ENCODE data around the gene ATP6V0C.

Gene ATP6V0C

DNA sequence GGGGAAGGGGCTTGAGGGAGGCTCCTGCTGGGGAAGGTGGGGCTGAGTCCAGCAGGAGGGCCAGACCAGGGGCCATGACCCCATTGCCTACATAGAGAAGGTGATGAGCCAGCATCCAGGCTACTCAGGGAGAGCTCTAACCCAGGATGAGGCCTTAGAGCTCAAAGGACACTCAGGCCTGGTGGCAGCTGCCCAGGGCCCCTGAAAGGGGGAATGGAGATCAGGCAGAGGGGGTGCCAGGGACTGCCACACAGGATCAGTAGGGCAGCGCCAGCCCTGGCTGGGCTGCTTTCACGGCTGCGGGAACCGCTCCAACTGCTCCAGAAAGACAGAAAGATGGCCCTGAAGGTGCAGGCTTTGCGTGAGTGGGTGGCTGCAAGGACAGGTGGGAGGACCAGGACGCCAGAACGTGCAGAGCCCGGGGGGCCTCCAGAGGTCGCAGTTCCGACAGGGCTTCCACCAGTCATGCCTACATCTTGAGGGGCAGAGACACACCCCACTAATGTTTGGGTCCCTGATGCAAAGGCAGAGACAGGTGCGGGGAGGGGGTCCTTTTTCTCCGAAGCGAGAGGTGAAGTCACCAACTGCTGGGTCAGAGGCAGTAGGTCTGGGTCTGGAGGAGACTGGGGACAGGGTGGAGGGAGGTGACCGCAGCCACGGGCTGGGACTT is 882 bp upstream of the ATP6V0C start:
- no peak for DNase-seq

DNA sequence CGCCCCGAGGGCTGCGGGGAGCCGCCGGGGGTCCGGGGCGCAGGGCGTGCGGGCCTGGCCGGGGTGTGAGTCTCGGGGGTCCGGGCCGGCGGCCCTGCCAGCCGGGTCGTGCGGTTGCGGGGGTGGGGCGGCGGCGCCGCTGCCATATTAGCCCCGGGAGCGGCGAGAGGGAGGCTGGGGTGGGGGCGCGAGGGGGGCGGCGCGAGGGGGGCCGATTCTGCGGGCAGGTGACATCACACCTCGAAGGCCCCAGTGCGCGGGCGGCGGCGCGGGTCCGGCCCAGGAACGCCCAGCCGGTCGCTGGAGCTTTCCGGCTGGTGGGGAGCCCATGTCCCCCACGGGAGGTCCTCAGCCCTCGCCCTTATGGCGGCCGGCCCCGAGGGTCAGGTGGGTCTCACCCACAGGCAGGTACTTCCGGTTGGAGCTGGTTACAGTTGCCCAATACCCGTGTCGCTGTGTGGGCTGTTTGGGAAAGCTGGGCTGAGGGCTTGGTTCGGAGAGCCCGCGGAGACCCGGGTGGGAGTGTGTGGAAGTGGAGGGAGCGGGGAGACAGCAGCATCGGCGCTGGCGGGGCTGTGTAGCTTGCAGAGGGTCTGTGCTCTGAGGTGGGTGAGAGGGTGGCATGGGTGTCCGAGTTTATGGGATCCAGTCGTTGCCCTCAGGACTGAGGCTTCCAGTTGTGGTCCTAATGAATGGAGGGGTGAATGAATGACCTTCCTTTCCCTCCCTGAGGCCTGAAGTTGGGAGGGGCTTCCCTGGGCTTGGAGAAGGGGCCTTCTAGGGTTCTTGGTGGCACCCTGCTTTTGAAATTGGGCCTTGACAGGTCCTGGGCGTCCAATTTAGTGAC is 804 bp downstream of the ATP6V0C start:
- DNase-seq: no peak

DNA sequence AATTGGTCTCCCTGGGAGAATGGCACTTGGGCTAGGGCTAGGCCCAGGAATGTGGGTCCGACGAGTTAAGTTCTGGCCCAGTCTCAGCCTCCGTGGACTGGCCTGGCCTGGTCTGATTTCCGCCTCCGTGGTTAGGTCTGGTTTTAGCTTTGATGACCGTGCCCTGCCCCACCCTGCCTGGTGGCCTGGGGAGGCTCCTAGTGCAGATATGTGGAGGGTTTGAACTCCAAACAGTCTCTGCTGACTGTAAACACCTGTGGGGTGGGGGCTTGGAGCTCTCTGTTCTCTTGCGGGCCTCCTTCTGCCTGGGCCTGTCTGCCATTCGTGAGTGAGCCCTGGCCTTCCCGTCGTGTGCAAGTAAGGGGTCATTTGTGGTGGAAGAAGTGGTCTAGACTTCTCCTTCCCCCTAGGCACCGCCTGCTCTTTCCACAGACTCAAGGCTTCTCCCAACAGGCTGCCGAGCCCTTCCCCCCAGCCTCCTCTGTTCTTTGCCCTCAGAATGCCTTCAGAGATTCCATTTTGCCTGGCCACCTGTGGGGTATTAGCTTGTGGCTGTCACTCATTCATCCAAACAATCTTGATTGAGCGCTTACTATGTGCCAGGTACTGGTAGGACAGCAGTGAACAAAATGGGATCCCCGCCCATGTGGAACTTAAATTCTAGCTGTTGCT is 1.6 kb downstream of the ATP6V0C start:
- no peak for DNase-seq

DNA sequence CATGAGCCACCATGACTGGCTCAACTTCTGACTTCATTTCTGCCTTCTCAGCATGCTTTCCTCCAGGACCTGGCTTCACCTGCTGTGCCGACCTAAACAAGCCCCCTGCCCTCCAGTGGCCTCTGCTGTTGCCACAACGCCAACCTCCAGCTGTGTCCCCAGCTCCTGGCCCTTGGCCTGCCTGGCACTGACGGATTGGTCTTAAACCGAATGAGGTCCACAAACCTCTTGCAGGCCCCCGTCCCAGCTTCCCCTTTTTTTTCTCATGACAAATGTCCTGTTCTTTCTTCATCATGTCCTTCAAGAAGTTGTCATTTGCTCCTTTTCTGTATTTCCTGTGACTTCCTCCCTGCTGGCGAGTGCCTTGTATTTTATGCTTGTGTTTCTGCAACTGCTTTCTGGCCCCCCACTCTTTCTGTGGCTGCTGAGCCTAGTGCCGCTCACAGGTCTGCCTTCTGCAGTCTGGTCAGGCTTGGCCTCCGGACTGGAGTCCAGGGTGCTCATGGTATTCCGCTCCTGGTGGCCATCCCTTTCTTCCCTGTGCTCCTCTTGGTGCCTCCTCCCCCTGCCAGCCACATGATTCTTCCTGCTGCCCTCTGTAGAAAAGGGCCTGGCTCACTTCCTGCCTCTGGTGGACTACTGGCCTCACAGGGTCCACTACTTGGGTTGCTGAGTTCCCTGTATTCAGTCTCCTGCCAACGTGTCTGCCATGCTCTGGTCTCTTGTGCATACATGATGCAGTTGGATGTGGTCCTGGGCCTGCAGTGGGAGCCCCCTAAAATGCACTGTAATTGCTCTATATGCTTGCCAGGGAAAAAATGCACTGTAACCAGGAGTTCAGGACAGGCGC is 2.9 kb downstream of the ATP6V0C start:
- no peak for DNase-seq

DNA sequence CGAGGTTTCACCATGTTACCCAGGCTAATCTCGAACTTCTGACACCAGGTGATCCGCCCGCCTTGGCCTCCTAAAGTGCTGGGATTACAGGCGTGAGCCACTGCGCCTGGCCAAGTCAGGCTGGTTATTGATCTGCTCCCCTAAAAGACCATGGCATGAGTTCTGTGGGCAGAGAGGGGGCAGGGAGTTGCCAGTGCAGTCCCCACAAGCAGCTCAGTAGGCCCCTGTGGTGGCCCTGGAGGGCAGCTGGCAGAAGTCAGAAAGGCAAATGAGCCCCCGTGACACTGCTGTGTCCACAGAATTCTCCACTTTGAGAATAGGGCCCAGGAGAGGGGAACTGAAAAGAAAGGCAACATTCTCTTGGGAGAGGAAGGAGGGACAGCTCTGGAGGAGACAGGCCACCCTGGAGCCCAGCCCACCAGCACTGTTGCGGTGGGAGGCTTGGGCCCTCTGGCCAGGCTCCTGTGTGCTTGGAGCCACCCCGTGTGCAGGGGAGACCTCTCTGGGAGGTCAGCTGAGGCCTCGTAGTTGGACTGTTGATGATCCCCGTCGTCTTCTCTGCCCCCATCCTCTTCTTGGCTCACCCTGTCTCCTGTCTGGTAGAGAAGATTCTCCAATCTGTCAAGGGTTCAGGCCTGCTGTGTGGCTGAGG is 4.3 kb downstream of the ATP6V0C start:
- no peak for DNase-seq

DNA sequence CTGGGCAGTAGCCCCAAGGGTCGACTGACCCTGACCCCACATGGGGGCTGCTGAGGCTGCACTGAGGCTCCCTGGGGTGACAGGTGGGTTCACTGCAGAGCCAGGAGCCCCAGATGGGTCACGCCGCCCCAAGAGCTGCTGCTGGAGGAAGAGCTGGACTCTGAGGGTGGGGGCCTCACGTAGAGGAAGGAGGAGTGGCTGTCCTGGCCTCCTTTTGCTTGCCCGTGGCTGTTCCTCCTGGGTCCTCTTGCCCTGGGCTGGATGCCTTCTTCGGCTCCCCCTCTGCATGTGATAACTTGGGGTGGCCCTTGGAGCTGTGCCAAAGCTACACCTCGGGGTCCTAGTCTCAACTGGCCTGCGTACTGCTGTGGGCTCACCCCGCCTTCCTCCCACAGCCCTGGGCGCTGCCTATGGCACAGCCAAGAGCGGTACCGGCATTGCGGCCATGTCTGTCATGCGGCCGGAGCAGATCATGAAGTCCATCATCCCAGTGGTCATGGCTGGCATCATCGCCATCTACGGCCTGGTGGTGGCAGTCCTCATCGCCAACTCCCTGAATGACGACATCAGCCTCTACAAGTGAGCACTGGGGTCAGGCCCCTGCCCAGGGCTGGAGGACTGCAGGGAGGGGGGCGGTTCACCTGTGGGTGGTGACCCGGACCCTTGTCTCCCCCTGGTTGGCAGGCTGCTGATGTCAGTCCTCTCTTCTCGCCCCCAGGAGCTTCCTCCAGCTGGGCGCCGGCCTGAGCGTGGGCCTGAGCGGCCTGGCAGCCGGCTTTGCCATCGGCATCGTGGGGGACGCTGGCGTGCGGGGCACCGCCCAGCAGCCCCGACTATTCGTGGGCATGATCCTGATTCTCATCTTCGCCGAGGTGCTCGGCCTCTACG is 5.3 kb downstream of the ATP6V0C start:
- DNase-seq: no peak

DNA sequence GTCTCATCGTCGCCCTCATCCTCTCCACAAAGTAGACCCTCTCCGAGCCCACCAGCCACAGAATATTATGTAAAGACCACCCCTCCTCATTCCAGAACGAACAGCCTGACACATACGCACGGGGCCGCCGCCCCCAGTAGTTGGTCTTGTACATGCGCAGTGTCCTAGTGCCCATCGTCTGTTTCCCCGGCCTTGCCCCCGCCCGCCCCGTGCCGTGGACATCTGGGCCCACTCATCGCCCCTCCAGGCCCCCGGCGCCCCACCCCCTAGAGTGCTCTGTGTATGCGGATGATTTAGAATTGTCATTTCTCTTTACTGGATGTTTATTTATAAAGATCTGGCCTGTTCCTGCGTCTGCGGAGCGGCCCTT is 5.9 kb downstream of the ATP6V0C start:
- no peak for DNase-seq

DNA sequence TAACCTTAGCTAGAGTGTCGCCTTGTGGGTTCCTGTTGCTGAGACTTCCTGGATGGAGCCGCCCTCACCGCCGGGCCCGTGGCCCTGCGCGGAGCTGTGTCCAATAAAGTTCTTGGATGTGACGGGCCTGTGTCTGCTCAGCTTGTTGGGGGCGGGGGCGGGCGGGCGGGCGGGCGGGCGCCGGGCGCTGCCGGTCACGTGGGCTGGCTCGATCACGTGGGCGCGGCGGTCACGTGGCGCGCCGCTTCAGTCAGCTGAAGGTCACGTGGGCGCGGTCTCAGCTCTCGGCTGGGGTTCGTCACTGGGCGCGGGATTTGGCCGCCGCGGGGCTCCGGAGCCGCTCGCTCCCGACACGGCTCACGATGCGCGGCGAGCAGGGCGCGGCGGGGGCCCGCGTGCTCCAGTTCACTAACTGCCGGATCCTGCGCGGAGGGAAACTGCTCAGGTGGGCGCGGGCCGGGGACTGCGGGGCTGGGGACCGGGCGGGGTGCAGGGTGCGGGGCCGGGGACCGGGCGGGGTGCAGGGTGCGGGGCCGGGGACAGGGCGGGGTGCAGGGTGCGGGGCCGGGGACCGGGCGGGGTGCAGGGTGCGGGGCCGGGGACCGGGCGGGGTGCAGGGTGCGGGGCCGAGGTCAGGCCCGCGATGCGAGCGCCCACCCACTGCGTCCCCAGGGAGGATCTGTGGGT is 6.5 kb downstream of the ATP6V0C start, which contains the start of gene AMDHD2:
TSS of gene AMDHD2 (plus strand) at position 275 of the 687 bp plus-strand sequence. CDS start at position 363, 88 bp downstream.
- peak; percentile 91 for DNase-seq

DNA sequence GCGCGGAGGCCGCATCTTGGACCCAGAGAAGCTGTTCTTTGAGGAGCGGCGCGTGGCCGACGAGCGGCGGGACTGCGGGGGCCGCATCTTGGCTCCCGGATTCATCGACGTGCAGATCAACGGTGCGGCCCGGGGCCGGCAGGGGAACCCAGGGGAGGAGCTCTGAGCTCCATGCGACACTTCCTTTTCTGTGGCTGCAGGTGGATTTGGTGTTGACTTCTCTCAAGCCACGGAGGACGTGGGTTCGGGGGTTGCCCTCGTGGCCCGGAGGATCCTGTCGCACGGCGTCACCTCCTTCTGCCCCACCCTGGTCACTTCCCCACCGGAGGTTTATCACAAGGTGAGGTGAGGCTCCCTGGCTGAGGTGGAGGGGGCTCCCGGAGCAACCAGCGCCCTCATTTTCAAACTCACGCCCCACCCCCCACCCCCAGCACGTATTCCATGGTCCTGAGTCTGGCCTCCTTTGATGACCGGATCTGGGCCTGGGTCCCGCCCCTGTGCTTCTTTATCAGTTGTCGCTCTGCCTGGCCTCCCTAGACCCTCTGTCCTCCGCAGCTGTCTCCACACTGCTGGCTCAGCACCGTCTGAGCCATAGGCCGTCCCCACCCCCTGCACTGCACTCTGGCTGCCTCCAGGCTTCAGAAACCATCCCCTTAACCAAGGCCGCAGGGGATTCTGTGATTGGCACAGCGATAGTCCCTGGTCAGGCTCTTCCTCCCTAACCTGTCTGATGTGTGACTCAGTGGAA is 7.2 kb downstream of the ATP6V0C start:
- no peak for DNase-seq

DNA sequence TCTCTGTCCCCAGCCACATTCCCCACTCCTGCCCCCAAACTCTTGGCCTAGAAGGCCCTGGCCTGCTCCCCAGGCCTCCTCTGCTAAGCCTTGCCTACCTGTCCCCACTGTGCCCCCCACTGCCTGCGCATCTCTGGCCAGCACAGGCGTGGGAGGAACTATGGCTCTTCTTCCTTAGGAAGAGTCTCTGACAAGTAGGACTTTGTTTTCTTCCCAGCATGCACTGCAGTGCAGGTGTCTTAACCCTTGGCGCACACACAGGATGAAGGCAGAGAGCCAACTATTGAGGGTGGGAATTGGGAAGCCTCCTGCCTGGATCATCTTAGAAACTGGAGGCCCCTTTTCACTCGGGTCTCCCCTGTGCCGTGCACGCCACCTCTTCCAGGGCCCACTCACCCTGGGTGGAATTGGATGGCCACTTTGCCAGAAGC is 10.1 kb downstream of the ATP6V0C start:
- DNase-seq: no peak

DNA sequence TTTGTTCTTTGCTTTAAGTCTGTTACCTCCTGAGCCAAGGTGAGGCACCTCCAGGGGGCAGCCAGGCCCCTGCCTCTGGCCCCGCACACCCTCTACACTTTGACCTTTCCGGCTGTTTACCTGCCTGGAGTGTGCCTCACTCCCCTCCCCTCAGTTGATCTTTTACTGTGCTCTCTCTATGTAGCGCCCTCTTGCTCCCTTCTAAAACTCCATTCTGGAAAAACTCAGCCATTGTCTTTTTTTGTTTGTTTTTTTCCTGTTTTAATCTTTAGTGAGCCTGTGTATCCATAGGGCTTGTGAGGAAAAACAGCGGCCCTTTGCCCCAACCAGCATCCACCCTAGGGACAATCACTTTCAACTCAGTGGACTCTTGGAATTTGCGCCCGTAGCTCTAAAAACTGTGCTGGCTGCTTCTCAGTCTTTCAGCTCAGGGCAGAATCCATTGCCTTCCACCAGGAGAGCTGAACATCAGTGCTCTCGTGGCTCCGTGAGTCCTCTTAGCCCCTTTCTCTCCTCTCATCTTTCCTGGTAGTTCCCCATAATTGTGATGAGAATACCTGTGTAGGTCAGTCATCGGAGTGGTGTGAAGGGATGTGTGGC is 10.7 kb downstream of the ATP6V0C start:
- no peak for DNase-seq

DNA sequence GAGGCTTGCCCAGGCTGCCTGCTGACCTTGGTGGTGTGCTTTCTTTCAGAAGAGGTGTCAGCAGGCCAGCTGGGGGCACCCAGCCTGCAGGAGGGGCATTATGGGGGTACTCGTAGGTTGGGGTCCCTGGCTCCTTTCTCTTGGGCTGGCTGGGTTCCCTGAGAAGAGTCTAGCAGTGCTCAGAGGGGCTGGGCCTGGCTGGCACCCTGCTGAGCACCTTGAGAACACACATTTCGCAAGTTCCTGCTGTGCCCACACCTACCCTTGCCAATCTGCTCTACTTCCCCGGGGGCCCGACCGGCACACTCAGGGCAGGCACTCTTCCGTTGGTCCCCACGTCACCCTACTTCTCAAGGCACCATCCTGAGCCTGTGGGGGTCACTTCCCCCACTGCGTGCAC is 12.4 kb downstream of the ATP6V0C start:
- no peak for DNase-seq

DNA sequence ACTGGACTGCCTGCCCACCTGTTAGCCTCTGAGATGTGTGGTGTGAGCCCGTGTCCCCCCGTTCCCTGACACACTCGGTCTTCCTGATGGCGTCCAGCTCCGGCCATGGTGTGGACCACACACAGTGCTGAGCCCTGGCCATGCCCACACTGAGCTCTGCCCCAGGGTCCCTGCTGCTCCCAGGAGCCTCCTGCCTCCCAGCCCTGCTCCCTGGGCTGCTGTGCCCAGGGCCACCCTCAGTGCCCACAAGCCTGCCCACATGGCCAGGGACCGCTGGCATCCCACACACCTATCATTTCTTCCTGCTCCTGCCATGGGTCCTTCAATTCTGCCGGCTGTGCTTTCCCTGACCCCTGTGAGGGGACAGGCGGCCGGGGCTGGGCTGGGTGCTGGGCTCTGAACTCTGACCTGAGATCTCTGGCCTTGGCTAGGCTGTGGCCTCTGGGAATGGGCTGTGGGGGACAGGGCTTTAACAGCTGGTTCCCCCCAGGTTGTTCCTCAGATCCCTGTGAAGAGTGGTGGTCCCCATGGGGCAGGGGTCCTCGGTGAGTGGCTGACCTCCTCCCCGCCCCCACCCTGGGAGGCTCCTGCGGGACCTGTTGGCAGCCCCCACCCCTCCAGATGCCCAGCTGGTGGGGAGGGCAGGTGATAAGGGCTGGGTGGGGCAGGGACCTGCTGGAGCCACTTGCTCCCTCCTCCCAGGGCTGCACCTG is 13.5 kb downstream of the ATP6V0C start:
- no peak for DNase-seq

DNA sequence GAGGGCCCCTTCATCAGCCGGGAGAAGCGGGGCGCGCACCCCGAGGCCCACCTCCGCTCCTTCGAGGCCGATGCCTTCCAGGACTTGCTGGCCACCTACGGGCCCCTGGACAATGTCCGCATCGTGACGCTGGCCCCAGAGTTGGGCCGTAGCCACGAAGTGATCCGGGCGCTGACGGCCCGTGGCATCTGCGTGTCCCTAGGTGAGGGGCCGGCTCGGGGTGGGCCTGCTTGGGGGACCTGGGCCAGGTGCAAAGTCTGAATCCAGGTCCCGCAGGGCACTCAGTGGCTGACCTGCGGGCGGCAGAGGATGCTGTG is 14.0 kb downstream of the ATP6V0C start:
- DNase-seq: no peak

DNA sequence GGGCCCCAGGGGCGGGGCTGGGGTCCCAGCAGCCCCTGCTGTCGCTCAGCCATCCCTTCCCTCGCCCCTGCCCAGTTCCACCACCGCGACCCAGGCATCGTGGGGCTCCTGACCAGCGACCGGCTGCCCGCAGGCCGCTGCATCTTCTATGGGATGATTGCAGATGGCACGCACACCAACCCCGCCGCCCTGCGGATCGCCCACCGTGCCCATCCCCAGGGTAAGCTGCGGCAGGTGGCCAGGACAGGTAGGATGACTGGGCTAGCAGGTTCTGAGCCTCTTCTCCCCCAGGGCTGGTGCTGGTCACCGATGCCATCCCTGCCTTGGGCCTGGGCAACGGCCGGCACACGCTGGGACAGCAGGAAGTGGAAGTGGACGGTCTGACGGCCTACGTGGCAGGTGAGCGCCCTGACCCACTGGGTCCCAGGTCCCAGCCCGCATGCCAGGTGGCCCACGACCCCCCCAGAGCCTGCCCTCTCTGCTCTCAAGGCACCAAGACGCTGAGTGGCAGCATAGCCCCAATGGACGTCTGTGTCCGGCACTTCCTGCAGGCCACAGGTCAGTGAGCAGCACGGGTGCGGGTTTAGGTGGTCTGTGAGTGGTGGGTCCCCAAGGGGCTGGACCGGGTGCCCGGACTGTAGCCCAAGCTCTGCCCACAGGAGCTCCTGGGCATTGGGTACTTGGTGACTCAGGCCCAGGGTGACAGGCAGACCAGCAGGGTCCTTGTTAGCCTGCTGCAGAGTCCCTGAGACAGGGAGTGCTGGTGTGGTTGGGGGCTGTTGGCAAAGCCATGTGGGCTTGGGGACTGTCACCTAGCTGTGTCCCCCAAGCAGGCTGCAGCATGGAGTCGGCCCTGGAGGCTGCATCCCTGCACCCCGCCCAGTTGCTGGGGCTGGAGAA is 14.7 kb downstream of the ATP6V0C start:
- no peak for DNase-seq

DNA sequence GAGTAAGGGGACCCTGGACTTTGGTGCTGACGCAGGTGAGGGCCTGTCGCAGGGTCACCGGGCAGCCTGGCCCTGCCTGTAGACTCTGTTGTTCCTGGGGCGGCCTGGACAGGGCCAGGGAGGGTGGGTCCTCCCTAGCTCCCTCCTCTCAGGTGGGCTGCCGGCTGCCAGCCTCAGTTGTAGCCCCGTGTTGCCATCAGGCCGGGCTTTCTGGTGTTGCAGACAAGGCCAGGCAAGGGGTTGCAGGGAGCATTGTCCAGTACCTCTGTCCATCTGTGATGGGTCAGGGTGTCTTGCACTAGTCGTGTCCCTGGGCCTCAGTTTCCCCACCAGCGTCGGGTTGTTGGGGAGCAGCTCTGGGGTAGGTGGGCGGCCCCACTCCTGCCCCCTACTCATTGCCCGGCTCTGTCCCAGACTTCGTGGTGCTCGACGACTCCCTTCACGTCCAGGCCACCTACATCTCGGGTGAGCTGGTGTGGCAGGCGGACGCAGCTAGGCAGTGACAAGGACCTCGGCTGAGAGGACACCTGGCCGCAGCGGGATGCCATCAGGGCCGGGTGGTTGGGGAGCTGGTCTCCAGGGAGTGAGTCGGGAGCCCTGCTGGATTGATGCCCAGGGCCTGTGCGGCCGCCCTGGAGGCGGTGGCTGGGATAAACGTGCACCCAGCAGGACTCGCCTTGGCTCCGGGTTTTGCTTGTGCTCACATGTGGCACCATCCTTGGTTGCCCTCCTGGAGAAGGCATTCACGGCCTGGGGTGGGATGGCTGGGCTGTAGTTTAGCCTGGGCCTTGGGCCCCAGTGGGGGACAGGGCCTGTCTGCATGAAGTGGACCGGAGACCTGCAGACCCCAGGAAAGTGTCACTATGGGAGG is 15.5 kb downstream of the ATP6V0C start:
- no peak for DNase-seq
